ENCODE results near the gene DVL2. TPM values are rescaled to one million over a fixed set of nuclear protein-coding genes. Genes with fewer than 3 reads are reported as not detected.

Gene DVL2
- total RNA-seq, 1 donor from 2014 or later = 99.7 TPM

- no peaks in the 10 kb centered on the region for H3K27me3 Mint-ChIP-seq (ENCODE audit: unreplicated experiment)
- H3K9me3 Mint-ChIP-seq (ENCODE audit: unreplicated experiment) = no peaks in the 10 kb centered on the region
- peak overlapping the region; percentile 97 for H3K4me3 Mint-ChIP-seq (ENCODE audit: unreplicated experiment)
- peaks cover 17% of the 10 kb centered on the region for H3K36me3 Mint-ChIP-seq (ENCODE audit: unreplicated experiment)
- H3K27ac Mint-ChIP-seq (ENCODE audit: unreplicated experiment) = peak overlapping the region; percentile 100
- H3K4me1 Mint-ChIP-seq (ENCODE audit: unreplicated experiment) = peaks cover 34% of the 10 kb centered on the region
- DNase-seq (ENCODE audit: extremely low spot score, unreplicated experiment) = no peak
- TF ChIP-seq CTCF (IDR thresholded peaks at IDR 0.05) = no peak
These were observed 18.8 kb upstream of the DVL2 start for GRCh38 chr17:7253082-7253481.

- Mint-ChIP-seq H3K36me3 (ENCODE audit: unreplicated experiment) (peaks cover 17% of the 10 kb centered on the region), H3K4me3 (ENCODE audit: unreplicated experiment) (peak within 1 kb of the TSS; percentile 97), H3K27ac (ENCODE audit: unreplicated experiment) (peak within 1 kb of the TSS; percentile 100), H3K9me3 (ENCODE audit: unreplicated experiment) (no peaks in the 10 kb centered on the region), H3K4me1 (ENCODE audit: unreplicated experiment) (peaks cover 34% of the 10 kb centered on the region), H3K27me3 (ENCODE audit: unreplicated experiment) (no peaks in the 10 kb centered on the region)
- DNase-seq (ENCODE audit: extremely low spot score, unreplicated experiment) = peak; percentile 97
- no peak for TF ChIP-seq CTCF (IDR thresholded peaks at IDR 0.05)
These were observed 18.1 kb upstream of the DVL2 start, which contains the start of gene ELP5 for GRCh38 chr17:7252176-7253043. Gene ELP5, plus strand, starts transcription at chr17:7252215. Its CDS starts 336 bp downstream, at chr17:7252551.

- Mint-ChIP-seq H3K36me3 (ENCODE audit: unreplicated experiment) (peaks cover 15% of the 10 kb centered on the region), H3K27me3 (ENCODE audit: unreplicated experiment) (no peaks in the 10 kb centered on the region), H3K4me1 (ENCODE audit: unreplicated experiment) (peaks cover 34% of the 10 kb centered on the region), H3K27ac (ENCODE audit: unreplicated experiment) (peak within 1 kb of the TSS; percentile 100), H3K9me3 (ENCODE audit: unreplicated experiment) (no peaks in the 10 kb centered on the region), H3K4me3 (ENCODE audit: unreplicated experiment) (peak within 1 kb of the TSS; percentile 97)
- DNase-seq (ENCODE audit: extremely low spot score, unreplicated experiment) = peak; percentile 100
- no peak for TF ChIP-seq CTCF (IDR thresholded peaks at IDR 0.05)
These were observed 17.4 kb upstream of the DVL2 start, which contains the start of gene CTDNEP1 for GRCh38 chr17:7251661-7252175. Gene CTDNEP1, minus strand, starts transcription at chr17:7251734. Its CDS starts 438 bp downstream, at chr17:7251296.

GRCh38 chr17:7250695-7251627 is 16.6 kb upstream of the DVL2 start:
- Mint-ChIP-seq H3K4me3 (ENCODE audit: unreplicated experiment) (peak overlapping the region; percentile 97), H3K27me3 (ENCODE audit: unreplicated experiment) (no peaks in the 10 kb centered on the region), H3K9me3 (ENCODE audit: unreplicated experiment) (no peaks in the 10 kb centered on the region), H3K36me3 (ENCODE audit: unreplicated experiment) (peaks cover 17% of the 10 kb centered on the region), H3K27ac (ENCODE audit: unreplicated experiment) (peak overlapping the region; percentile 100), H3K4me1 (ENCODE audit: unreplicated experiment) (peaks cover 34% of the 10 kb centered on the region)
- no peak for TF ChIP-seq CTCF (IDR thresholded peaks at IDR 0.05)
- no peak for DNase-seq (ENCODE audit: extremely low spot score, unreplicated experiment)

All from osteocyte (in vitro differentiated cells).